SU-DHL-6 (cell line): ENCODE data around the gene SH2B2.

Experiments used
- H2AFZ ChIP-seq: fragments of 200-600 bp; sonication (generic); 2 replicates; pipeline ENCODE4 v1.6.1; 2014; ENCODE audit warnings: low read depth, mild to moderate bottlenecking, moderate library complexity, mixed read lengths, antibody characterized with exemption, low read length; ENCODE audit not compliant: severe bottlenecking
- H3F3A ChIP-seq: fragments of 200-600 bp; shearing (Covaris generic); 2 replicates; pipeline ENCODE4 v1.6.0; 2016; ENCODE audit warnings: antibody characterized with exemption, mild to moderate bottlenecking; ENCODE audit not compliant: insufficient read depth
- H3K27ac ChIP-seq: fragments of 200-600 bp; sonication (generic); 2 replicates; pipeline ENCODE4 v1.5.1; 2016; ENCODE audit warnings: low read depth, mild to moderate bottlenecking, low read length, moderate library complexity, mixed read lengths
- H3K27me3 ChIP-seq: fragments of 200-600 bp; sonication (generic), shearing (Covaris generic); 2 replicates; pipeline ENCODE4 v1.6.0; 2014; ENCODE audit warnings: mild to moderate bottlenecking, low read length
- H3K36me3 ChIP-seq: fragments of 200-600 bp; sonication (generic); 2 replicates; pipeline ENCODE4 v1.6.1; 2014; ENCODE audit warnings: mild to moderate bottlenecking, low read length, mixed read lengths
- H3K4me2 ChIP-seq: fragments of 300-600, 200-600 bp; shearing (Covaris generic), sonication (generic); 2 replicates; pipeline ENCODE4 v1.6.0; 2014; ENCODE audit warnings: low read length, low read depth, mild to moderate bottlenecking; ENCODE audit not compliant: poor library complexity, severe bottlenecking
- H3K4me3 ChIP-seq: fragments of 200-600 bp; sonication (generic); 2 replicates; pipeline ENCODE4 v1.5.1; 2014; ENCODE audit warnings: antibody characterized with exemption, low read length, mild to moderate bottlenecking, mixed read lengths; ENCODE audit not compliant: insufficient read depth, poor library complexity, severe bottlenecking
- H3K79me2 ChIP-seq: fragments of 200-600 bp; sonication (generic); 2 replicates; pipeline ENCODE4 v1.6.1; 2014; ENCODE audit warnings: mild to moderate bottlenecking, low read length, moderate library complexity; ENCODE audit not compliant: insufficient read depth
- H3K9ac ChIP-seq: fragments of 200-600 bp; sonication (generic); 2 replicates; pipeline ENCODE4 v1.7.0; 2014; ENCODE audit warnings: mild to moderate bottlenecking, low read length
- H3K9me2 ChIP-seq: fragments of 200-600 bp; sonication (generic); replicated peaks from 2 replicates; pipeline ENCODE4 v1.6.1; 2014; ENCODE audit warnings: low read length; ENCODE audit not compliant: insufficient read depth
- H3K9me3 ChIP-seq: fragments of 200-600 bp; sonication (generic); 2 replicates; pipeline ENCODE4 v1.6.1; 2014; ENCODE audit warnings: low read length, mixed read lengths; ENCODE audit not compliant: insufficient read depth
- H4K20me1 ChIP-seq: fragments of 200-600 bp; sonication (generic); 2 replicates; pipeline ENCODE4 v1.6.1; 2014; ENCODE audit warnings: low read depth, mild to moderate bottlenecking, antibody characterized with exemption, low read length, moderate library complexity, mixed read lengths
- EZH2phosphoT487 ChIP-seq: fragments of 200-600 bp; sonication (generic), shearing (Covaris generic); conservative IDR thresholded peaks from 2 replicates; pipeline ENCODE4 v1.6.1; 2018; ENCODE audit warnings: mild to moderate bottlenecking, antibody characterized with exemption, low read length, moderate library complexity, mixed read lengths
- TF ChIP-seq, protein P1 (sequence below): fragments of 200-600 bp; sonication (generic); IDR thresholded peaks from one replicate; pipeline ENCODE4 v1.5.1; 2017; ENCODE audit warnings: antibody characterized with exemption, mild to moderate bottlenecking, low read length, moderate library complexity; ENCODE audit not compliant: insufficient read depth, poor library complexity, severe bottlenecking

SH2B2 gene

DNA sequence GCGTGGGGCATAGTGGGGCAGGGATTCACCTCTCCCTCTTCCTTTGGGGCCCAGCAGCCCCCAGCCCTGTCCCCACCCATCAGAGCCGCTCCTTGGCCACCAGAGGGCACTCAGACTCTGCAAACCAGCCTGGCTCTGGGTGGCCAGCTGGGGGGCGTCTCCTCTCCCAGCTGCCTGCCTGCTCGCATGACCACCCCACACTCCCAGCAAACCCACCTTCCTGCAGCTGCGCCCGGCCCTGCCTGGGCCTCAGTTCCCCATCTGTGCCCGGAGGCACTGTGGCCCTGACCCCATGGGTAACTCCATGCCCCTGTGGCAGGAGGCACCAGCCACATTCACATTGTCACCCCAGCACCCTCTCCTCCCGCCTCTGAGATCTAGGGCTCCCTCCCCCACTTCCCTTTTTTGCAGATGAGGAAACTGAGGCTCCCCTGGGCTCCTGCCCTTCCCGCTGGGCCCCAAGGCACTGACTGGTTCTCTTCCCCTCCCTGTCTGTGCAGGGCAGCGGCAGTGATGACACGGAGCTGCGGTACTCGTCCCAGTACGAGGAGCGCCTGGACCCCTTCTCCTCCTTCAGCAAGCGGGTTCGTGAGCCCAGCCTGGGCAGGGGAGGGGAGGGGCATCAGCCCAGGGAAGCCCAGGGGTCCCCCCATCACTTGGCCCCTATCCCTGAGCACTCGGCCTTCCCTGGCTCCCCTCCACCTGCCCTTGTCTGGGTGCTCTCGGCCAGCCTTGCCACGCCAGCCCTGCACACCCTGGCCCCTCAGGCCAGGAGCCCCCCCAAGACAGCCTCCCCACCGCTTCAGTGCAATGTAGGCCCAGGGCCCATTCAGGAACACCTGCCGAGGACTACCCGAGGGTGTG, 6.9 kb upstream of the SH2B2 start:
- H2AFZ ChIP-seq: no peak overlapping the region
- H3K9ac ChIP-seq: peak overlapping the region; percentile 58
- peak overlapping the region; percentile 24 for H3K4me3 ChIP-seq

DNA sequence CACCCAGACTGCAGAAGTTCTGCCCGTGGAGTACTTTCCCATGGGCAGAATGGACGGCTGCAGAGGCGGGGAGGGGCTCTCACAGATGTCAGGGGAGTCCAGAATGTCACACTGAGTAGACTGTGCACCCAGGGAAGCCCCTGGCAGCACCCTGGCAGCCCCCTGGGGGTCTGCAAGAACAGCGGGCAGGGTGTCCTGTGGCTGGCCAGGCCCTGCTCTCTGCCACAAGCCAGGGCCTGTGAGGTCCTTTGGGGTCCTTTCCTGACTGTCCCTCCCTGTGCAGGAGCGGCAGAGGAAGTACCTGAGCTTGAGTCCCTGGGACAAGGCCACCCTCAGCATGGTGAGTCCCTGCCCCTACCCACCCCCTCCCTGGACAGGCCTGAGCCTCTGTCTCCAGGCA, 6.1 kb upstream of the SH2B2 start:
- Histone ChIP-seq H3K27me3 (no peaks in the 10 kb centered on the region), H3K9ac (peak overlapping the region; percentile 58), H3K9me2 (no peaks in the 10 kb centered on the region), H3F3A (peaks cover 27% of the 10 kb centered on the region), H3K27ac (peak overlapping the region; percentile 91), H3K9me3 (no peaks in the 10 kb centered on the region), H2AFZ (no peak overlapping the region), H3K79me2 (no peaks in the 10 kb centered on the region), H3K4me3 (no peak overlapping the region), H3K4me2 (peak overlapping the region; percentile 74), H3K36me3 (no peaks in the 10 kb centered on the region), H4K20me1 (no peaks in the 10 kb centered on the region)
- TF ChIP-seq, protein P1, sequence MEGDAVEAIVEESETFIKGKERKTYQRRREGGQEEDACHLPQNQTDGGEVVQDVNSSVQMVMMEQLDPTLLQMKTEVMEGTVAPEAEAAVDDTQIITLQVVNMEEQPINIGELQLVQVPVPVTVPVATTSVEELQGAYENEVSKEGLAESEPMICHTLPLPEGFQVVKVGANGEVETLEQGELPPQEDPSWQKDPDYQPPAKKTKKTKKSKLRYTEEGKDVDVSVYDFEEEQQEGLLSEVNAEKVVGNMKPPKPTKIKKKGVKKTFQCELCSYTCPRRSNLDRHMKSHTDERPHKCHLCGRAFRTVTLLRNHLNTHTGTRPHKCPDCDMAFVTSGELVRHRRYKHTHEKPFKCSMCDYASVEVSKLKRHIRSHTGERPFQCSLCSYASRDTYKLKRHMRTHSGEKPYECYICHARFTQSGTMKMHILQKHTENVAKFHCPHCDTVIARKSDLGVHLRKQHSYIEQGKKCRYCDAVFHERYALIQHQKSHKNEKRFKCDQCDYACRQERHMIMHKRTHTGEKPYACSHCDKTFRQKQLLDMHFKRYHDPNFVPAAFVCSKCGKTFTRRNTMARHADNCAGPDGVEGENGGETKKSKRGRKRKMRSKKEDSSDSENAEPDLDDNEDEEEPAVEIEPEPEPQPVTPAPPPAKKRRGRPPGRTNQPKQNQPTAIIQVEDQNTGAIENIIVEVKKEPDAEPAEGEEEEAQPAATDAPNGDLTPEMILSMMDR: no peak
- no peak for TF ChIP-seq EZH2phosphoT487

More for the DNA sequence above, 6.9 kb upstream of the SH2B2 start:
- Histone ChIP-seq H3F3A (peaks cover 25% of the 10 kb centered on the region), H3K27me3 (no peaks in the 10 kb centered on the region), H4K20me1 (no peaks in the 10 kb centered on the region), H3K79me2 (no peaks in the 10 kb centered on the region), H3K9me2 (no peaks in the 10 kb centered on the region), H3K36me3 (no peaks in the 10 kb centered on the region), H3K4me2 (peak overlapping the region; percentile 74), H3K9me3 (no peaks in the 10 kb centered on the region), H3K27ac (peak overlapping the region; percentile 91)
- TF ChIP-seq, protein P1: peak; percentile 98
- TF ChIP-seq EZH2phosphoT487: no peak

DNA sequence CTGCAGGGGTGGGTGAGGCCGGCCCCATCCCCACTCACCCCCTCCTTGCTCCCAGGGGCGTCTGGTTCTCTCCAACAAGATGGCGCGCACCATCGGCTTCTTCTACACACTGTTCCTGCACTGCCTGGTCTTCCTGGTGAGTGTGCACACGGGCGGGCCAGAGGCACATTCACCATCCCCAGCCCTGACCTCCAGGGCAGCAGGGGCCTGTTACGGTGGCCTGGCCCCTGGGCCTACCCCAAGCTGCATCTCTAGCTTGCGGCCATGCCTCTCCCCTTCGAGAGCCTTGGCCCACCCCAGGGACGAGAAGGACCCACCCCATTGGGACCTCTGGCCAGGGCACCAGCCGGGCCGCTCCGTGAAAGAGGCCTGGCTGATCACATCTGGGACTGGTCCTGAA, 4.9 kb upstream of the SH2B2 start:
- Histone ChIP-seq H3K9me3 (no peaks in the 10 kb centered on the region), H3K27me3 (no peaks in the 10 kb centered on the region), H3K4me2 (no peak overlapping the region), H3K4me3 (no peak overlapping the region), H3K9me2 (no peaks in the 10 kb centered on the region), H3K79me2 (no peaks in the 10 kb centered on the region; the same call in 1 of the 2 replicates), H2AFZ (no peak overlapping the region), H3F3A (peaks cover 27% of the 10 kb centered on the region), H4K20me1 (no peaks in the 10 kb centered on the region), H3K9ac (no peak overlapping the region), H3K36me3 (no peaks in the 10 kb centered on the region), H3K27ac (no peak overlapping the region)
- TF ChIP-seq EZH2phosphoT487: no peak
- TF ChIP-seq, protein P1: no peak
